Measurements from ENCODE around the gene HMGB4. TPM values are rescaled to one million over a fixed set of nuclear protein-coding genes. Genes with fewer than 3 reads are reported as not detected.

The HMGB4 gene
- total RNA-seq, 1 donor from 2014 or later = not detected

DNA sequence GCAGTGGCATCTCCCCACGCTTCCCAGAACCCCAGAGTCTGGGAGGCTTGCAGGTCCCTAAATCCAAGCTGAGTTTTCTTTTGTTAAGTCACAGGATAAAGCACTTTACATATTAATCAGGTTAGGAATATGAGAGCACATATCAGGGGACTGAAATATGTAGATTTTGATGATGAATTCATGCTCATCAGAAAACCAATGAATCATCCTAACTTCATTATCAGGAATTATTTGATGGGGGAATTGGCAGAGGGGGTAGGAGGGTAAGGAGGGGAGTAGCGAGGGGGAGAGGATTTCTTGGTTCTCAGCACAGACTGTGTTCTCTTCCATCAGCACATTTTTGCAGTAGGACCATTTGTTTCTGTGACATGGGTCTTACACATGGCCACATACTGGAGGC, 32.1 kb downstream of the HMGB4 start:
- TF ChIP-seq, protein P1, sequence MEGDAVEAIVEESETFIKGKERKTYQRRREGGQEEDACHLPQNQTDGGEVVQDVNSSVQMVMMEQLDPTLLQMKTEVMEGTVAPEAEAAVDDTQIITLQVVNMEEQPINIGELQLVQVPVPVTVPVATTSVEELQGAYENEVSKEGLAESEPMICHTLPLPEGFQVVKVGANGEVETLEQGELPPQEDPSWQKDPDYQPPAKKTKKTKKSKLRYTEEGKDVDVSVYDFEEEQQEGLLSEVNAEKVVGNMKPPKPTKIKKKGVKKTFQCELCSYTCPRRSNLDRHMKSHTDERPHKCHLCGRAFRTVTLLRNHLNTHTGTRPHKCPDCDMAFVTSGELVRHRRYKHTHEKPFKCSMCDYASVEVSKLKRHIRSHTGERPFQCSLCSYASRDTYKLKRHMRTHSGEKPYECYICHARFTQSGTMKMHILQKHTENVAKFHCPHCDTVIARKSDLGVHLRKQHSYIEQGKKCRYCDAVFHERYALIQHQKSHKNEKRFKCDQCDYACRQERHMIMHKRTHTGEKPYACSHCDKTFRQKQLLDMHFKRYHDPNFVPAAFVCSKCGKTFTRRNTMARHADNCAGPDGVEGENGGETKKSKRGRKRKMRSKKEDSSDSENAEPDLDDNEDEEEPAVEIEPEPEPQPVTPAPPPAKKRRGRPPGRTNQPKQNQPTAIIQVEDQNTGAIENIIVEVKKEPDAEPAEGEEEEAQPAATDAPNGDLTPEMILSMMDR (IDR thresholded peaks at IDR 0.05) = no peak
- TF ChIP-seq POLR2AphosphoS5 (IDR thresholded peaks at IDR 0.05; ENCODE audit: insufficient read depth in 1 of 2, low read depth in 1 of 2) (no peak), POLR2A (IDR thresholded peaks at IDR 0.05) (no peak)
- no peak for DNase-seq (ENCODE audit: extremely low spot score in 2 of 2)
- Histone ChIP-seq H3K27ac (no peak overlapping the region), H3K4me1 (no peaks in the 10 kb centered on the region), H3K9me3 (no peaks in the 10 kb centered on the region), H3K27me3 (no peaks in the 10 kb centered on the region), H3K36me3 (no peaks in the 10 kb centered on the region), H3K4me3 (no peak overlapping the region)
- intact Hi-C loops (cut with DNase I) = no loop called here

- TF ChIP-seq POLR2AphosphoS5 (IDR thresholded peaks at IDR 0.05; ENCODE audit: insufficient read depth in 1 of 2, low read depth in 1 of 2) = no peak
- no peak for TF ChIP-seq POLR2A (IDR thresholded peaks at IDR 0.05)
- TF ChIP-seq, protein P1 (IDR thresholded peaks at IDR 0.05) = no peak
- Histone ChIP-seq H3K4me3 (no peak overlapping the region), H3K4me1 (no peaks in the 10 kb centered on the region), H3K9me3 (no peaks in the 10 kb centered on the region), H3K27ac (no peak overlapping the region), H3K27me3 (no peaks in the 10 kb centered on the region), H3K36me3 (no peaks in the 10 kb centered on the region)
- DNase-seq (ENCODE audit: extremely low spot score in 2 of 2) = no peak
- intact Hi-C loops (cut with DNase I) = no loop called here
Observed at GRCh38 chr1:33897092-33897725, 33.3 kb downstream of the HMGB4 start.

DNA sequence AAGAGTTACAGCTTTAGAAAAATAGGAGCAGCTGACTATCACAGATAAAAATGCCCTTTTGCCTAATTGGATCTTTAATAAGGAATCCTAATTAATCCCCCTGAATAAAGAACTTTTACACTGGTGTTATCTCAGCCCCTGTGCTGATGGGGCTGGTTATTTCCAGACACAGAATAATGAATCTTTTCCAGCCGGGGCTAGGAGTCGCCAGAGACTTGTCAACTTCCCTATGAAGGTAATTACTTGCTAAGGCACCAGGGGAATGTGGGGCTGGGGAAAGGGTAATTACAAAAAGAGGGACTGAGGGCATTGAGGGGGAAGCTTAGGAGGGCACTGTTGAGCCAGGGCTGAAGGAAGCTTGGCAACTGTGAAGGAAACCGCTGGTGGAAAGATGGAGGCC, 34.5 kb downstream of the HMGB4 start:
- Histone ChIP-seq H3K9me3 (no peaks in the 10 kb centered on the region), H3K4me1 (no peaks in the 10 kb centered on the region), H3K27me3 (no peaks in the 10 kb centered on the region), H3K27ac (no peak overlapping the region), H3K36me3 (no peaks in the 10 kb centered on the region), H3K4me3 (no peak overlapping the region)
- intact Hi-C loops (cut with DNase I) = no loop called here
- TF ChIP-seq POLR2A (IDR thresholded peaks at IDR 0.05) = no peak
- TF ChIP-seq POLR2AphosphoS5 (IDR thresholded peaks at IDR 0.05; ENCODE audit: insufficient read depth in 1 of 2, low read depth in 1 of 2) = no peak
- TF ChIP-seq, protein P1 (IDR thresholded peaks at IDR 0.05) = no peak
- DNase-seq (ENCODE audit: extremely low spot score in 2 of 2) = no peak

- Histone ChIP-seq H3K4me3 (no peak overlapping the region), H3K4me1 (no peaks in the 10 kb centered on the region), H3K36me3 (no peaks in the 10 kb centered on the region), H3K27me3 (no peaks in the 10 kb centered on the region), H3K9me3 (no peaks in the 10 kb centered on the region), H3K27ac (no peak overlapping the region)
- DNase-seq (ENCODE audit: extremely low spot score in 2 of 2) = no peak
- intact Hi-C loops (cut with DNase I) = no loop called here
- TF ChIP-seq POLR2A (IDR thresholded peaks at IDR 0.05) = no peak
Observed at GRCh38 chr1:33898881-33899280, 35.0 kb downstream of the HMGB4 start.

GRCh38 chr1:33899746-33900145, 35.9 kb downstream of the HMGB4 start:
- Histone ChIP-seq H3K4me3 (no peak overlapping the region), H3K27ac (no peak overlapping the region), H3K36me3 (no peaks in the 10 kb centered on the region), H3K9me3 (no peaks in the 10 kb centered on the region), H3K27me3 (no peaks in the 10 kb centered on the region), H3K4me1 (no peaks in the 10 kb centered on the region)
- TF ChIP-seq, protein P1 (IDR thresholded peaks at IDR 0.05) = no peak
- TF ChIP-seq POLR2A (IDR thresholded peaks at IDR 0.05) (no peak), POLR2AphosphoS5 (IDR thresholded peaks at IDR 0.05; ENCODE audit: insufficient read depth in 1 of 2, low read depth in 1 of 2) (no peak)
- intact Hi-C loops (cut with DNase I) = no loop called here
- no peak for DNase-seq (ENCODE audit: extremely low spot score in 2 of 2)

All from vagina (tissue), 2 donors.